Stimulated activated CD4-positive, alpha-beta T cell treated with anti-CD3 and anti-CD28 coated beads, Interleukin-15, amount 100 ng/mL, for 48 hours (primary cell): ENCODE measurements around the gene PI4KA.
A peak's percentile ranks its signal among the peaks of the same experiment; 100 is the strongest.
"Not testable (repeated sequence)": the region's sequence is repeated elsewhere in the genome, so short reads cannot be mapped to it uniquely, and the experiment has no call there.

Source experiments
- DNase-seq, 2 donors: peaks; one replicate each; pipeline ENCODE4 v3.0.0-alpha.2; 2020; ENCODE audit warnings: low read depth in 2 of 2

The PI4KA gene

GRCh38 chr22:20725987-20726558 is 132.5 kb downstream of the PI4KA start:
- DNase-seq = no peak

DNA sequence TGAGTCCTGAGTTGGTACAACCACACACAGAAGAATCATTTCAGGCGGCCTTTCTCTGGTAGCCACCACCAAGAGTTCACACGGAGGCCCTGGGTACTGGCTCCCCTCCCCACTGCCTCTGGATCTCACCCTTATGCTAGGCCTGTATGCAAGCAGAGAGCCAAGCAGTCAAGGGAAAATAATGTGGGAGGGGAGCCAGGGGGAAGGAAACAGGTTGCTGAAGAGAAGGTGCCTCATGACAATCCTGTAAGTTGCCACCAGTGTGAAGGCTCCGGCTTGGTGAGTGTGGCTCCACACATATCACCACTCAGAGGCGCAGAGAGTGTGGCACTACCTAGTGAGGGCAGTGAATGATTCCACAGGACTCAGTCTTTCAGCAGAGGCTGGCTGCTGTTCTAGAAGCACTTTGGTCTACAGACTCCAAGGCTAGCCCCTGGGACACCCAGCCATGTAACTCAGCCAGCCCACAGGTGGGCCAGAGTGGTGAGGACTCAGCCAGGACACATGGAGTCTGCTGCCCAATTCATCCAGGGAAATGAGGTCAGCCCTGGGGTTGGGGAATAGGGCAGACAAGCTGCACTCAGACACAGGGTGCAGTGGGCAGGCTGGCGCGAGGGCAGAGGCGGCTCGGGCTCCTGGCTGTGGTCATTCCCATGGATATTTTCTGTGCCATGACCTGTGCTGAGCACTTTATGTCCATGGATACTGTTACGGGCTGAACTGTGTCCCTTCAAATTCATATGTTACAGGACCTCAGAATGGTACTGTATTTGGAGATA is 133.7 kb downstream of the PI4KA start:
- no peak for DNase-seq

GRCh38 chr22:20721409-20722218 is 137.0 kb downstream of the PI4KA start:
- DNase-seq = no peak

GRCh38 chr22:20720692-20721408 is 137.8 kb downstream of the PI4KA start:
- DNase-seq = no peak

DNA sequence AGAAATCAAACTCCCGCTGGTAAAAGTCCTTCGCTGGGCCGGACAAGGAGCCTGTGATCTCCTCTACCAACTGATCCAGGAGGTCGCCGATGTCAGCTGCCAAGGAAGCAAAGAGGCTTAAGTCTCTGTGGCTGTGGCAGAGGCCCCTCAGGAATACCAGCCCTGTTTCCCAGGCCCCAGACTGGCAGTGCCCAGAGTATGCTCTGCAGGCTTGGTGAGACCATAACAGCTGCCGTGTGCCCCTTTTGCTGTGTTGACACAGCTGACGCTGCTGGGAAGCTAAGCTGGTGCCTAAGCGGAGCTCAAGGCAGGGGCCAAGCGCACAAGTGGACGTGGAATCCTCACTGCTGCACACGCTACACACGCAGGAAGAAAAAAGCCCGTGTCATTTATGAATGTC is 139.9 kb downstream of the PI4KA start:
- DNase-seq = not testable (repeated sequence)

DNA sequence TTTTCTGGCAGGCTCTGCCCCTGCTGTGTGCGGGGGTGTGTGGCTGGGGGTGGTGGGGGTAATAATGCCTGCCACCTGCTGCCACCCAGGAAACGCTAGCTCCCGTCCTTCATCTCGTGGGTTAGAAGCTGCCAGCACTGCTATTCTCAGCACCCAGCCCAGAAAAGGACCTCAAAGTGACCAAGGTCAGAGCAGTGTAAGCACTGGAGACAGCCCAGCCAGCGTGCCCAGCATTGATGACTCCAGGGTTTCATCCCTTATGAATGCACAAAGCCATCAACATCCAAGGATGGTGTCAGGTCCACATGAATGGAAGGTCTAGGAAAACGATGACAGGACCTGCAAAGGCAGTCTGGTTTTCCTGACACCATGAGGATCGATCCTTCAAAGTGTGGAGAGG is 140.6 kb downstream of the PI4KA start:
- not testable (repeated sequence) for DNase-seq

- DNase-seq = not testable (repeated sequence)
Observed at GRCh38 chr22:20717213-20717866, 141.3 kb downstream of the PI4KA start.

DNA sequence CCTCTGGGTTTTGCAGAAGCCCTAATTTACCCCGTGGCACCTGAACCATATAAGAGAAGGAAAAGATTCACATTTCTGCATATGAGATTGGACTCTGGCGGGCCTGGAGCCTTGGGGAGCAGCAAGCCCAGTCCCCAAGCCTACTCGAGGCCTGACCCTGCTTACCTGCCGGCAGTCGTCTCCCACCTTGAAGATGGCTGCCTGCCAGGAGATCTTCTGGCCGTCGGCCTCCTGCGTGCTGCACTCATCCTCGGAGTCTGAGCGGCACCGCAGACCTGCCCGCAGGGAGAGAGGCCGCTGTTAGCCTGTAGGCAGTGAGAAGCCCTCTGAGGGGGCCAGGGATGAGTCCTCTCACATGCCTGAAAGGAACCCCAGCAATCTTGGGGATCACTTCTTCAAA is 145.5 kb downstream of the PI4KA start:
- DNase-seq = not testable (repeated sequence)

- DNase-seq = not testable (repeated sequence)
Observed at GRCh38 chr22:20709966-20710365, 148.6 kb downstream of the PI4KA start.

GRCh38 chr22:20707549-20708118 is 151.0 kb downstream of the PI4KA start:
- not testable (repeated sequence) for DNase-seq

DNA sequence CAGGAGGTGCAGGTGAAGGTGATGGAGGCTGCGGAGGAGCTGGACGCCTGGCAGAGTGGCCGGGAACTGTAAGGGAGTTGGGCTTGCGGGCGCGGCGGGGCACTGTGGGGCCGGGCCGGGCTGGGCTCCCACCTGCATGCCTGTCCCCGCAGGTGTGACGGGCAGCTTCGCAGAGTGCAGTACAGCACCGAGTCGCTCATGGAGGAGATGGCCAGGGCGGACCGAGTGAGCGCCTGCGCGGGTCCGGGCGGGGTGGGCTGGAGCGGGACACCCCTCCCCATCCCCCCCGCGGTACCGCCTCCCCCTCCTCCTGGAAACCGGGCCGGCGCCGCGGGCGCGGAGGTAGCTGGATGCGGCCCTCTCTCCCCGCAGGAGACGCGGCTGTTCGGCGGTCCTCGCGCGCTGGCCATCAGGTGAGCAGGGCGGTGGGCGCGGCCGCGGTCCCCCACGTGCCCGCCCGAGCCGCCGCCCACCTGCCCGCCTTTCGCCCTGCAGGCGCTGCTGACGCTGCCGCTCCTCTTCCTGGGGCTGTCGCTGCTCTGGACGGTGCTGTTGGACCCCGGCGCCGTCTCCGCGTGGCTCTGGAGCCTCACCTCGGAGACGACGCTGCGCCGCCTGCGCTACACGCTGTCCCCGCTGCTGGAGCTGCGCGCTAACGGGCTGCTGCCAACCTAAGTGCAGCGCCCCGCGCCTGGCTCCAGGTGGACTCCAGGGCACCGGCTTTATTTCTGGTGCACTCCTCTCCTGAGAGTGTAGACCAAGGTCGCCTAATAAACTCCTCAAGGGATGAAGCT is 154.6 kb downstream of the PI4KA start:
- DNase-seq = not testable (repeated sequence)

DNA sequence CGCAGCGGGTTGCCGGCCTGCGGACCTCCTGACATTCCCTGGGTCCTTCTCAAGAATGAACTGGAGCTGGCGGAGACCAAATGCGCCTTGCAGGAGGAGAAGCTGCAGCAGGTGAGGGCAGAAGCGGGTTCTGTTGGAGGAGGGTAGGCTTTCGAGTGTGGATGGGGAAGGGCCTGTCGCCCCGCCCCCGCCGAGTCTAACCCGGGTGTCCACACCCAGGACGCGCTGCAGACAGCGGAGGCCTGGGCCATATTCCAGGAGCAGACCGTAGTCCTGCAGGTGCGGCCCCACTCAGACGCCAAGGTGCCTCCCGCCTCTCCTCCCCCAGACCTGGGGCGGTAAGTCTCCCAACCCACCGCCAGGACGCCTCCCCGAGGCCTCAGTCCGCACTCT is 155.2 kb downstream of the PI4KA start:
- DNase-seq = peak in 1 of 2 donors; percentile 25

GRCh38 chr22:20702546-20703413 is 155.8 kb downstream of the PI4KA start:
- DNase-seq = peak; percentile 96

- DNase-seq = not testable (repeated sequence)
Observed at GRCh38 chr22:20702175-20702545, 156.5 kb downstream of the PI4KA start.

DNA sequence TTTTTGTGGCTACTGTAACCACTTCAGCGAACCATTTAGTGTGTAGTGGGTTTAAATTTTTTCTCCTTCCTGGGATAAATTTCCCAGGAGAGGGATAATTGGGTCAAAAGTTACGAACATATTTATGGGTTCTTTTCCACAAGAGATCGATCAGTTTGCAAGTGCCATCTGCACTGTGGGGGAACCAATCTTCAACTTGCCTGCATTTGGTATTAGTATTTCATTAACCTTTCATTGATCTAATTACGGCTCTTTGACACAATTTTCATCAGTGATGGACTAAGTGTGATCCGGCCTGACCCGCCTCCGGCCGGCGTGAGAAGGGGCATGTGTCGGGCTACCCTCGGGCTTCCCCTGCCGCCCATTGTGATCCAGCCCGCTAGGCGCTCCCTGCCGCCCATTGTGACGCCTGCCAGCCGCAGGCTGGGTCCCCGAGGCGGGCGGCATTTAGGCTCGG is 156.9 kb downstream of the PI4KA start:
- DNase-seq = not testable (repeated sequence)

DNA sequence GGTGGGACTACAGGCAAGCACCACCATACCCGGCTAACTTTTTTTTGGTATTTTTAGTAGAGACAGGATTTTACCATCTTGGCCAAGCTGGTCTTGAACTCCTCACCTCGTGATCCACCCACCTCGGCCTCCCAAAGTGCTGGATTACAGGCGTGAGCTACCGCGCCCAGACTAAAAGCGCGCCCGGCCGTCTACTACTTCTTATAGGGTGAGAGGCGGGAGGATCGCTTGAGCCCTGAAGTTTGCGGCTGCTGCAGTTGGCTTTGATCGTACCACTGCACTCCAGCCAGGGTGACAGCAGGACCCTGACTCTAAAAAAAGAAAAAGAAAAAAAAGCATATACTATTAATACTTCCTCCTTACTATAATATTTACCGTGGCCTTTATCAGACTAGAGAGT is 158.3 kb downstream of the PI4KA start:
- DNase-seq = not testable (repeated sequence)

GRCh38 chr22:20699856-20700255 is 158.8 kb downstream of the PI4KA start:
- not testable (repeated sequence) for DNase-seq

DNA sequence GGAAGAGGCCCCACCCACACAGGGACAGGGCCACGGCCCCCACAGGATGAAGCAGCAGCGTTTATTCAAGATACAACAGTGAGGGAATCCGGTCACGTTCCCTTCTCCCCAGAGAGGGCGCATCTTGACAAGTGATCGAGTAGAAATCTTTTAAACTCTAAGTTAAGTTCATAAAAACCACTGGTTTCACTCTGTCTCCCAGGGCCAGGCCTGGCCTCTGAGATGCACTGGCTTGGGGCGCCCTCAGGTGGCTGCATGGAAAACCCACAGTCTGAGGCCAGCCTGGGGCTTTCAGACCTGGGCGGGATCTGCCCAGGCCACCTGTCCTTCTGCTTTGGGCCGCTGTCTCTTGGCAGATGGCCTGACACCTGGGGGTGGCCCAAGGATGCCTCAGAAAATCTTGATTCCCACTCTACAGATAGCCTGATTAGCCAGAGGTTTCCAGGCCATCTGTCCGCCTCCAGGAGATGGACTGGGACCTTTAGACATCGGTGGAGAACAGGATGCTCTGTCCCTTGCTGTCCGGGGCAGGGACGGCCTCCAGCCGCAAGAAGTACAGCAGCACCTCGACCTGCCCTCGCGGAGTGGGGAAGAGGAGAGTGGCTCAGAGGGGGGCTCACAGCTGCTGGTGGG is 161.0 kb downstream of the PI4KA start:
- peak in 1 of 2 donors; percentile 55 for DNase-seq

DNA sequence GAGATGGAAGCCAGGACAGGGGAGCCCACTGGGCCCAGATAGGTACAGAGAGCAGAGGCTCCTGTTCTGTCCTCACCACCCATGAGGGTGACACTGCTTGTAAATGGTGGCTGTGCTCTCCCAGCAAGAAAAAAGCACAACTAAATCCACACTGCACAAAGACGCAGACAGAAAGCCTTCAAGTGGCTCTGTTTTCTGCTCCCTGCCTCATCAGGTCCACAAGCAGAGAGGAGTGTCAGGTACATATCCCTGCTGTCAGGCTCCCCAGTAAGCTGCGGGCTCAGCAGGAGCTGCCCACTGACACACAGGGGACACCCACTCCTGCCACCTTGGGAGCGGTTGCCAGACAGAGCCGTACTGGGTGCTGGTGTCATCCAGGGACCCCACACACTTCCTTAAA is 162.6 kb downstream of the PI4KA start:
- not testable (repeated sequence) for DNase-seq
